Right forelimb (tissue), 1 donor: ENCODE data around the gene BEX3.
"Not testable (repeated sequence)": the region's sequence is repeated elsewhere in the genome, so short reads cannot be mapped to it uniquely, and the experiment has no call there.

ENCODE experiments used
- DNase-seq: peaks from one replicate; pipeline ENCODE4 v3.0.0-alpha.2; 2018

The BEX3 gene

GRCh38 chrX:103376118-103376978, at the start of gene BEX3:
Gene BEX3, plus strand, starts transcription at chrX:103376538. Its CDS starts 984 bp downstream, at chrX:103377522.
- DNase-seq, result peak; percentile 83

GRCh38 chrX:103329991-103330390, 46.3 kb upstream of the BEX3 start, which contains the start of gene TCEAL7:
Gene TCEAL7, plus strand, starts transcription at chrX:103330239. Its CDS starts 1,165 bp downstream, at chrX:103331404.
- DNase-seq, result peak; percentile 72

GRCh38 chrX:103330681-103331288, 45.6 kb upstream of the BEX3 start:
- peak; percentile 48 for DNase-seq

- no peak for DNase-seq
Measured at GRCh38 chrX:103338663-103339062, 37.7 kb upstream of the BEX3 start.

DNA sequence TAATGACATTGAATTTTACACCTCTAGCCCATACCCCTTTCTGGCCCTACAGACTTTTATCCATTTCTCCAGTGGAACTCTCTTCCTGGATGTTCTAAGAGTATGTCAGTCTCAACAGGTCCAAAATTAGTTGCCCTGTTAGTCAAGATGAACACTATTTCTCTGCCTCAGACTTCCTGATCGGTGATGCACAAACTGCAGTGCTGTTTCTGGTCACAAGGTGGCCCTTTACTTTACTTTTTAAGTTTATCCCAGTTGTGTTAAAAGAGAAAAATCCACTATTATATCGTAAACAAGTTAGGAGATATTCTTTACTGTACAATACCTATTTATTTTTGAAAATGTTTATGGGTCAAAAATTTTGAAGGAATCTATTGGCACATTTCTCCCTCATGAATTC, 33.2 kb upstream of the BEX3 start:
- DNase-seq, result no peak

DNA sequence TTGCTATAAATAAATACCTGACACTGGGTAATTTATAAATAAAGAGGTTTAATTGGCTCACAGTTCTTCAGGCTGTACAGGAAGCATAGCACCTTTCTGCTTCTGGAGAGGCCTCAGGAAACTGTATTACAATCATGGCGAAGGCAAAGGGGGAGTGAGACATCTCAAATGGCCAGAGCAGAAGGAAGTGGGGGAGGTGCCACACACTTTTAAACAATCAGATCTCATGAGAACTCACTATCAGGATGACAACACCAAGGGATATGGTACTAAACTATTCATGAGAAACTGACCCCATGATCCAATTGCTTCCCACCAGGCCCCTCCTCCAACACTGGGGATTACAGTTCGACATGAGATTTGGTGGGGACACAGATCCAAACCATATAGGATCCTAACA, 31.7 kb upstream of the BEX3 start:
- DNase-seq, result no peak

DNA sequence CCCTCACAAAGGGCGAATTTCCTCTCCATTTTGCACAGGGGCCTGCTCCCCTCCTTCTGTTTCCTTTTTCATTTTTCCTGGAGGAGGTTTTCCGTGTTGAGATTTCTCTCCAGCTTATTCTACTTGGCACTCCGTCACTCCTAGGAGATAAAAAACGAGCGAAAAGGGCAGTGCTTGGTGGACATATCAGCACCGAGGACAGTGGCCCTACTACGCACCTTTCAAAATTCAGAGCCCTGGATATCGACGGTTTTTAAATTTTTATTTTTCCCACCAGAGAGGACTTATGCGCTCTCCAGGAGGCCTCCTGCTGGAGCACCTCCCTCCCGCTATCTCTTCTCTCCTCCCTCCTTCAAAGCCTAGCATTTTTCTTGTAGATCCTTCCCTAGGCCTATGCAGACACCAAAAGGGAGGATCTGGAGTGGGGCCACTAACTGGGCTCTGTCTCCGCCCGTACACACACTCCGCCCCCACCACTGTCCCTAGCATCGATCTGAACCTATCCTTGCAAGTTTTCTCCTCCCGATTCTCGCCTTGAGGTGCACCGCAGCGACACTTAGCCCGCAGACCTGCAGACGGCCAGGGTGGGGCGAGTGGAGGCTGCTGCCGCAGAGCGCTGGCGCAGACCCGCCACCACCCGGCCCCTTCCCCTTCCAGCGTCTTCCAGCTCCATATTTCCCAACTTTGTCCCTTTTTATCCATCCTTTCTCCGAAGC, 28.5 kb upstream of the BEX3 start:
- DNase-seq, result no peak

- peak; percentile 86 for DNase-seq
Measured at GRCh38 chrX:103356130-103356798, 20.1 kb upstream of the BEX3 start, which contains the start of gene TCEAL9. Gene TCEAL9, plus strand, starts transcription at chrX:103356506. Its CDS starts 1,179 bp downstream, at chrX:103357685.

DNA sequence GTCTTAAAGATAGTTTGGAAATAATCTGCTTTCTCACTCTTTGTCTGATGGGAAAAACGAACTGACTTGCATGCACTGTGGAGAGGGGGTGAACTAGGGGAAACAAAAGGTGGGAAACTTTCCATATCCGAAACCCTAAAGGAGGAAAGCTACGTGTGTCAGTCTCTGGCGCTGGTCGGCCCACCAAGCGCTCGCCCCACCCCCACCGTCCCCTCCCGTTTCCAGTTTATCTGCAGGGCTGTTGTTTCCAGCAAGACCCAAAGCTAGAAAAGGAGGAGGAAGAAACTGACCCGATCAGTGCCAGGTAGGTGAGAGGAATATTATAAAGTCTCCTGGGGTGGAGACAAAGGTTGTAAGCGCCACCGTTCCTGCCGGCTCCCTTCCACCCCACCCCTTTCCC, 19.5 kb upstream of the BEX3 start:
- DNase-seq, result peak; percentile 51

DNA sequence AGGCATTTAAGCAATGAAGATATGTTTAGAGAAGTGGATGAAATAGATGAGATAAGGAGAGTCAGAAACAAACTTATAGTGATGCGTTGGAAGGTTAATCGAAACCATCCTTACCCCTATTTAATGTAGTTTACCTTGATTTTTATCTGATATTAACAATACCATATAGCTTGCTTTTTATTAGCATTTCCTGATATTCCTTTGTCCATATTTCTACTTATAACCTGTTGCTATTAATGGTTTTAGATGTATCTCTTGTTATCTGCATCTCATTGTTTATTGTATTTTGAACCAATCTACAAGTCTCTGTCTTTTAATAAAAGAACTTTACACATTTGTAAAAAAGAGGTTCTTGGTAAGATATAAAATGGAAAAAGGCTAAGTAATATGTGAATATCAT, 18.5 kb upstream of the BEX3 start:
- no peak for DNase-seq

DNA sequence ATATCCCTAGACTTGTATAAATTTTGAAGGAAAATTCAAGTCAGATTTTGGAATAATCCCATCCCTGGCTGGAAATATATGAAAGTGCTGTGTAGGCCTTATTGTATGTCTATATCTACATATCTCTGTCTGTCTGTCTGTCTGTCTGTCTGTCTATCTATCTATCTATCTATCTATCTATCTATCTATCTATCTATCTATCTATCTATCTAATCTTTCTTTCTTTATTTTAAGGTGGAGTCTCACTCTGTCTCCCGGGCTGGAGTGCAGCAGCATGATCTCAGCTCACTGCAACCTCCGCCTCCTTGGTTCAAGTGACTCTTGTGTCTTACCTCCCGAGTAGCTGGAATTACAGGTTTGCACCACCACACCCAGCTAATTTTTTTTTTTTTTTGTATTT, 16.7 kb upstream of the BEX3 start:
- not testable (repeated sequence) for DNase-seq

- DNase-seq, result no peak
Measured at GRCh38 chrX:103360092-103360491, 16.2 kb upstream of the BEX3 start.

GRCh38 chrX:103360916-103361315, 15.4 kb upstream of the BEX3 start:
- no peak for DNase-seq

DNA sequence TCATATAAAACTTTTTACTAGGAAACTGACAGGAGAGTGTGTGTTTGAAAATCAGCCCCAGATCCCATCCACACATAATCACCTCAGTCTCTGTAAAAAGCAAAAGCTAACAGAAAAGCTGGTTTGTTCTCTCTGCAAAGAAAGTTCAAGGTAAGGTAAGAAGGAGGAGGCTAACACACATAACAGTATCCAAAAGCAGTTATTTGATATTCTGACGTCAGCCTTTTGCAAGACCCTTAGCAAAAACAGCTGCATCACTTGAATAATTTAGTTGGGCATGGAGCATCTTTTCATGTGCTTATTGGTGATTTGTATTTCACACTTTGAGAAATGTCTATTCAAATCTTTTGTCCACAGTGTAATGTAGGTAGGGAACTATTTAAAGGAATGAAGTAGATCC, 14.5 kb upstream of the BEX3 start:
- no peak for DNase-seq

- no peak for DNase-seq
Measured at GRCh38 chrX:103362474-103362873, 13.9 kb upstream of the BEX3 start.

DNA sequence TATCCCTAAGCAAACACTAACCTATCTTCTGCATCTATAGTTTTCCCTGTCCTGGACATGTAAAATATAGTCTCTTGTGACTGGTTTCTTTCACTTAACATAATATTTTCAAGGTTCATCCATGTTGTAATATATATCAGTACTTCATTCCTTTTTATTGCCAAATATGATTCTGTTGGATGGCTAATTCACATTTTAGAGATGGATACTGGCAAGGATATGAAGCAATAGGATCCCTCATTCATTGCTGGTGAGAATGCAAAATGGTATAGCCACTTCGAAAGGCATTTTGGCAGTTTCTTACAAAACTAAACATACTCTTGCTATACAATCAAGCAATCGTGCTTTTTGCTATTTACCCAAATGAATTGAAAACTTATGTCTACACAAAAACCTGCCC, 13.3 kb upstream of the BEX3 start:
- DNase-seq, result no peak

DNA sequence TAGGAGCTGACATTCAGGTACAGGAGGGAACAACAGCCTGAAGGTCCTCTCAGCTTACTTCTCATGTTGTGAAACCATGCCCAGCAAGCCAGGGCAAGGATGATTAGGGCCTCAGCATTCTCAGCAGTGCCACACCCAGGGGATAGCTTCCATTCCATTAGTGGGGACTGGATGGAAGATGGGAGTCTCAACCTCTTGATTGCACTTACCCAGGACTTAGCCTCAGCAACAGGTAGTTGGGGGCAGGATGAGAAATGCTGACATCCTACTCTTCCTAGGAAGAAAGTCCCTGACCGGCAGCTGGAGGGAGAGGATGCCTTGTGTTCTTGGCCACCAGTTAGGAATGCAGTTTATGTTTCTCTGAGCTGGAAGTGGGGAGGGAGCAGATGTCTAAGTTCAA, 8.8 kb upstream of the BEX3 start:
- DNase-seq, result no peak

DNA sequence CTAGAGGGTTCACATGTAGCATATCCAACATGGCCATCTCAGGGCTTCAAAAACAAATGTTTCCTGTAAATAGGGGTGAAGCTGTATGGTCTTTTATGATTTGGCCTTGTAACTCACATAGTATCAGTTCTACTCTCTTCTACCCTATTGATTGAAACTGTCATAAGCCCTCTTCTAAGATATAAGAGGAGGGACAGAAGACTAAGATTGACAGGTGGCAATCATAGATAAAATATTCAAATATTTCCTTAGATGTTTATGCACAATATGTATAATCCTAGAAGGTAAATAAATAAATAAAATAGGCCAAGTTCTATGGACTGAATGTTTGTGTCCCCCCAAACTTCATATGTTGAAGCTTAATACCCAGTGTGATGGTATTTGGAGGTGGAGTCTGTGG, 6.9 kb upstream of the BEX3 start:
- DNase-seq, result no peak

DNA sequence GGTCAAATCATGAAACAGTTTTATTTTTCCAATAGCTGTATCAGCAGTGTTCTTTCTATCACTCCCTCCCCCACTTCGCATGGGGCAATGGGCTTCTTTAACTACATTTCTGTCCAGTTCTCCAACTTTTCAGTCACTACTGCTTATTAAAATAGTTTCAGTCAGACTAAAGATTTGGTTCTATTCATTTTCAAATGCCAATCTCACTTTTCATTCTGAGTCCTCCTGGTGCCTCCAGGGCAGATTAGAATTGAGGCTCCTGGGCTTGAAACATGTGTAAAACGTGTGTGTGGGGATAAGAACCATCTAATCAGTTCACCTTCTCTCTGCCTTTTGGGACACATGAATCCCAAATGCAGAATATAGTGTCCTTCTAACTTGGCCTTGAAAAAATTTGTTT, 3.5 kb upstream of the BEX3 start:
- no peak for DNase-seq

GRCh38 chrX:103373581-103373980, 2.8 kb upstream of the BEX3 start:
- no peak for DNase-seq

- DNase-seq, result peak; percentile 53
Measured at GRCh38 chrX:103376979-103377324, 614 bp downstream of the BEX3 start.

- DNase-seq, result no peak
Measured at GRCh38 chrX:103378990-103379389, 2.7 kb downstream of the BEX3 start.

- DNase-seq, result no peak
Measured at GRCh38 chrX:103382877-103383276, 6.5 kb downstream of the BEX3 start.
